Measurements from ENCODE around the gene DGCR2. TPM values are rescaled to one million over a fixed set of nuclear protein-coding genes. Genes with fewer than 3 reads are reported as not detected.

The DGCR2 gene
- total RNA-seq, 1 donor from 2014 or later, result 64.4 TPM

DNA sequence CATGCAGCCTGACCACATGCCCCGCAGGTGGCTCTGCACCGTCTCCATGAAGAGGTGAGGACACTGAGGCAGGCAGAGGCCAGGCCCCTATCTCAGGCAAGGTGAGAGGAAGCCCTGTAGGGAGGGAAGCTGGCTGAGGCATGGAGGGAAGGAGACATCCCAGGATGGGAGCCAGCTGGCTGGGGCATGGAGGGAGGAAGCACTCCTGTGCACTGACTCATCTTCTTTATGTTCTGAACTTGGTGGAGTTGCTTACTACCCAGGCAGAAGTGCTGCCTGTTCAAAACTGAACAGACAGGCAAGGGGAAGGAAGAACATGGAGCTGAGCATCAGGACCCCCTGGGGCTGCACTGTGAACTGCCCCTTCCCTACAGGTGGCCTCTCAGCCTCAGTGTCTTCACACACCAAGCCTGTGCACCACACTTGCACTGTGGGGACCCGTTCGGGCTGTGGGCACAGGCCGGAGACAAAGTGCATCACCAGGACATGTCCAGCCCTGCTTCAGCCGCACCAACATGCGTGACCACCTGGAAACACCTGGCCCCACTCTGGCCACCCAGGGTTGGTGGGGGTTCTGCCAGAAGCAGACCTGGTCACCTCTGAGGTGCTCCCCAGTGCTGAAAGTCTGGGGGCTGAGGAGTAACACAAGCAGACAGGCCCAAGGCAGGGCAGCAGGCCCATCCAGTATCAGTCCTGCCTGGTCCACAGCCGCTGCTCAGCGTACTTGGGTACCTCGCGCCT is 55.5 kb downstream of the DGCR2 start:
- Mint-ChIP-seq H3K9me3 (ENCODE audit: unreplicated experiment) (no peaks in the 10 kb centered on the region), H3K27ac (ENCODE audit: unreplicated experiment) (no peak overlapping the region), H3K4me3 (ENCODE audit: unreplicated experiment) (no peak overlapping the region), H3K4me1 (ENCODE audit: unreplicated experiment) (no peaks in the 10 kb centered on the region), H3K36me3 (ENCODE audit: unreplicated experiment) (peaks cover 39% of the 10 kb centered on the region), H3K27me3 (ENCODE audit: unreplicated experiment) (no peaks in the 10 kb centered on the region)
- DNase-seq (ENCODE audit: extremely low spot score, unreplicated experiment), result peak; percentile 79
- no peak for TF ChIP-seq CTCF (IDR thresholded peaks at IDR 0.05)

- H3K27me3 Mint-ChIP-seq (ENCODE audit: unreplicated experiment), result no peaks in the 10 kb centered on the region
- no peaks in the 10 kb centered on the region for H3K4me1 Mint-ChIP-seq (ENCODE audit: unreplicated experiment)
- H3K4me3 Mint-ChIP-seq (ENCODE audit: unreplicated experiment), result no peak overlapping the region
- H3K36me3 Mint-ChIP-seq (ENCODE audit: unreplicated experiment), result peaks cover 34% of the 10 kb centered on the region
- H3K9me3 Mint-ChIP-seq (ENCODE audit: unreplicated experiment), result no peaks in the 10 kb centered on the region
- H3K27ac Mint-ChIP-seq (ENCODE audit: unreplicated experiment), result no peak overlapping the region
- no peak for TF ChIP-seq CTCF (IDR thresholded peaks at IDR 0.05)
- DNase-seq (ENCODE audit: extremely low spot score, unreplicated experiment), result peak; percentile 56
Observed at GRCh38 chr22:19065929-19066328, 56.3 kb downstream of the DGCR2 start.

- H3K36me3 Mint-ChIP-seq (ENCODE audit: unreplicated experiment), result peaks cover 38% of the 10 kb centered on the region
Observed at GRCh38 chr22:19065298-19065859, 56.8 kb downstream of the DGCR2 start.

DNA sequence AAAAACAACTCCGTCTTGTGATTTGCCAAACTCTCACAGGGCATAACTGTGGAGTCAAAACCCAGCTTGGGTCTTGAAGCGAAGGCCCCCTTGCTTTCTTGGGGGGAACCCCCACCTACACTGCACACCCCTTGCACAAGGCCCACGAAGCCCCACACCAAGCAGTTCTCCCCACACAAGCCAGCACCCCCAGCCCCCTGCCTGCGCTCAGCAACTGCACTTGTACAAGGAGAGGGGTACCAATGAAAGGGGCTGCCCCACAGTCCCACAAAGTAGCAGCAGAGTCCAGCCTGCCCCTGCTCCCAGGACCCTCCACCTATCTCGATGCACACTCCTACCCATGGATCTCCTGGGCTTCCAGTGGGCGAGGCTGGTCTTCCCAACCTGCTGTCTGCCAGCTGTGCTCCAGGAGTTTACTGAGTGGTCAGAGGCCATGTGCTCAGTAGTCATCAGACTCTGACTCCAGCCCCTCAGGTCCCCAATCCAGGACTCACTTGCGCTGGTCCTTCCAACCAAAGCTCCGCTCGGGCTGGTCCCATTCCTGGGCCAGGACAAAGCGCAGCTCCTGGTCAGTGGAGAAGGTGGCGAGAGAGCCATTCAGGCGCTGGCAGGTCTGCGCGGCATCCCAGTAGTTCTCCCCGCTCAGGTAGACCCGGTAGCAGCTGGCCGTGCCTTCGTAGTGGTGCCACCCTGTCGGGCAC is 57.7 kb downstream of the DGCR2 start:
- no peak for TF ChIP-seq CTCF (IDR thresholded peaks at IDR 0.05)
- Mint-ChIP-seq H3K27me3 (ENCODE audit: unreplicated experiment) (no peaks in the 10 kb centered on the region), H3K27ac (ENCODE audit: unreplicated experiment) (no peak overlapping the region), H3K4me1 (ENCODE audit: unreplicated experiment) (no peaks in the 10 kb centered on the region), H3K9me3 (ENCODE audit: unreplicated experiment) (no peaks in the 10 kb centered on the region), H3K4me3 (ENCODE audit: unreplicated experiment) (no peak overlapping the region), H3K36me3 (ENCODE audit: unreplicated experiment) (peaks cover 33% of the 10 kb centered on the region)
- DNase-seq (ENCODE audit: extremely low spot score, unreplicated experiment), result no peak

More at GRCh38 chr22:19065298-19065859, 56.8 kb downstream of the DGCR2 start:
- no peaks in the 10 kb centered on the region for H3K4me1 Mint-ChIP-seq (ENCODE audit: unreplicated experiment)
- no peaks in the 10 kb centered on the region for H3K9me3 Mint-ChIP-seq (ENCODE audit: unreplicated experiment)
- no peaks in the 10 kb centered on the region for H3K27me3 Mint-ChIP-seq (ENCODE audit: unreplicated experiment)
- no peak for TF ChIP-seq CTCF (IDR thresholded peaks at IDR 0.05)
- H3K4me3 Mint-ChIP-seq (ENCODE audit: unreplicated experiment), result no peak overlapping the region
- no peak for DNase-seq (ENCODE audit: extremely low spot score, unreplicated experiment)
- H3K27ac Mint-ChIP-seq (ENCODE audit: unreplicated experiment), result no peak overlapping the region
